T-helper 17 cell (primary cell): ENCODE data around the gene CFL2. TPM values are rescaled to one million over a fixed set of nuclear protein-coding genes. Genes with fewer than 3 reads are reported as not detected.
"Not testable (repeated sequence)": the region's sequence is repeated elsewhere in the genome, so short reads cannot be mapped to it uniquely, and the experiment has no call there.

Experiments
- ATAC-seq: fragments of 150-1000 bp; cut with Tn5 transposase; 2 replicates; pipeline ENCODE4 v1.10.0; 2021; ENCODE audit warnings: mild to moderate bottlenecking, moderate library complexity
- DNase-seq, 3 donors: peaks; one replicate each; pipeline versions ENCODE4 v3.0.0 to v3.0.0-alpha.2; 2020 to 2021
- H3K9me3 ChIP-seq: one replicate; pipeline ENCODE4 v1.7.0; 2013; ENCODE audit warnings: low read length, mild to moderate bottlenecking; ENCODE audit not compliant: control insufficient read depth, poor library complexity, severe bottlenecking
- H3K27ac Mint-ChIP-seq: one replicate; pipeline ENCODE4 v1.8.0; 2022; ENCODE audit warnings: mild to moderate bottlenecking, moderate library complexity, mixed read lengths
- H3K27me3 Mint-ChIP-seq: one replicate; pipeline ENCODE4 v1.8.0; 2022; ENCODE audit warnings: mixed read lengths
- H3K36me3 Mint-ChIP-seq: one replicate; pipeline ENCODE4 v1.8.0; 2022; ENCODE audit warnings: low read depth, mixed read lengths
- H3K4me1 Mint-ChIP-seq: one replicate; pipeline ENCODE4 v1.8.0; 2022; ENCODE audit warnings: mild to moderate bottlenecking, mixed read lengths
- H3K4me3 Mint-ChIP-seq: one replicate; pipeline ENCODE4 v1.8.0; 2022; ENCODE audit warnings: mild to moderate bottlenecking, moderate library complexity, mixed read lengths
- total RNA-seq, 4 donors: library from RNA in 2 of 4; stranded (reverse) in 2 of 4; gene quantifications; one replicate each; pipeline ENCODE4 v1.2.3 and lab custom pipeline; 2022 to 2026

The CFL2 gene
- total RNA-seq (10 to 100 TPM; 41.8 to 44.9 TPM), total RNA-seq (lab: John Stamatoyannopoulos, UW) (15.3 to 77.6 reads per million in 2 donors)

GRCh38 chr14:34714320-34715126 is at the start of gene CFL2:
CFL2 (minus strand) TSS chr14:34714593; CDS start chr14:34714540, 53 bp downstream.
- DNase-seq (peak; percentile 55 to 76 (median 71)), ATAC-seq (peak; percentile 91)
- no peaks in the 10 kb centered on the region for H3K27me3 Mint-ChIP-seq
- peaks cover 4% of the 10 kb centered on the region for H3K36me3 Mint-ChIP-seq
- H3K4me1 Mint-ChIP-seq, result peaks cover 13% of the 10 kb centered on the region
- peak within 1 kb of the TSS; percentile 95 for H3K27ac Mint-ChIP-seq
- no peaks in the 10 kb centered on the region for H3K9me3 ChIP-seq
- H3K4me3 Mint-ChIP-seq, result peak within 1 kb of the TSS; percentile 92

- no peak overlapping the region for H3K4me3 Mint-ChIP-seq
- no peaks in the 10 kb centered on the region for H3K27me3 Mint-ChIP-seq
- no peak for ATAC-seq
- DNase-seq, result no peak
- H3K4me1 Mint-ChIP-seq, result peaks cover 3% of the 10 kb centered on the region
- H3K36me3 Mint-ChIP-seq, result peaks cover 4% of the 10 kb centered on the region
- no peaks in the 10 kb centered on the region for H3K9me3 ChIP-seq
- no peak overlapping the region for H3K27ac Mint-ChIP-seq
These were observed 40.8 kb upstream of the CFL2 start for GRCh38 chr14:34755215-34755614.

GRCh38 chr14:34754687-34755086 is 40.3 kb upstream of the CFL2 start:
- Mint-ChIP-seq H3K4me3 (no peak overlapping the region), H3K27ac (no peak overlapping the region), H3K36me3 (peaks cover 4% of the 10 kb centered on the region), H3K27me3 (no peaks in the 10 kb centered on the region), H3K4me1 (peaks cover 3% of the 10 kb centered on the region)
- no peaks in the 10 kb centered on the region for H3K9me3 ChIP-seq
- no peak for ATAC-seq
- DNase-seq, result no peak

GRCh38 chr14:34750670-34751069 is 36.3 kb upstream of the CFL2 start:
- DNase-seq (no peak), ATAC-seq (no peak)
- Mint-ChIP-seq H3K4me1 (peaks cover 11% of the 10 kb centered on the region), H3K27ac (peak overlapping the region; percentile 34), H3K4me3 (no peak overlapping the region), H3K27me3 (no peaks in the 10 kb centered on the region), H3K36me3 (peaks cover 6% of the 10 kb centered on the region)
- H3K9me3 ChIP-seq, result no peaks in the 10 kb centered on the region

- no peaks in the 10 kb centered on the region for H3K27me3 Mint-ChIP-seq
- H3K9me3 ChIP-seq, result no peaks in the 10 kb centered on the region
- no peak overlapping the region for H3K4me3 Mint-ChIP-seq
- H3K27ac Mint-ChIP-seq, result peak overlapping the region; percentile 34
- ATAC-seq (no peak), DNase-seq (no peak)
- H3K36me3 Mint-ChIP-seq, result peaks cover 4% of the 10 kb centered on the region
- peaks cover 9% of the 10 kb centered on the region for H3K4me1 Mint-ChIP-seq
These were observed 35.8 kb upstream of the CFL2 start for GRCh38 chr14:34750233-34750632.

GRCh38 chr14:34749408-34749807 is 35.0 kb upstream of the CFL2 start:
- Mint-ChIP-seq H3K27ac (no peak overlapping the region), H3K4me1 (peaks cover 12% of the 10 kb centered on the region), H3K36me3 (peaks cover 3% of the 10 kb centered on the region), H3K4me3 (no peak overlapping the region), H3K27me3 (no peaks in the 10 kb centered on the region)
- H3K9me3 ChIP-seq, result no peaks in the 10 kb centered on the region
- ATAC-seq (no peak), DNase-seq (no peak)

GRCh38 chr14:34742270-34743115 is 28.1 kb upstream of the CFL2 start:
- peaks cover 53% of the 10 kb centered on the region for H3K4me1 Mint-ChIP-seq
- H3K4me3 Mint-ChIP-seq, result peak overlapping the region; percentile 75
- no peaks in the 10 kb centered on the region for H3K9me3 ChIP-seq
- H3K27me3 Mint-ChIP-seq, result no peaks in the 10 kb centered on the region
- no peak for DNase-seq
- H3K36me3 Mint-ChIP-seq, result peaks cover 2% of the 10 kb centered on the region
- H3K27ac Mint-ChIP-seq, result peak overlapping the region; percentile 86
- peak; percentile 65 for ATAC-seq

GRCh38 chr14:34741840-34742239 is 27.4 kb upstream of the CFL2 start:
- Mint-ChIP-seq H3K27me3 (no peaks in the 10 kb centered on the region), H3K36me3 (peaks cover 2% of the 10 kb centered on the region), H3K27ac (peak overlapping the region; percentile 86), H3K4me3 (peak overlapping the region; percentile 75), H3K4me1 (peaks cover 53% of the 10 kb centered on the region)
- DNase-seq (no peak), ATAC-seq (peak; percentile 88)
- H3K9me3 ChIP-seq, result no peaks in the 10 kb centered on the region

GRCh38 chr14:34740139-34740538 is 25.7 kb upstream of the CFL2 start:
- H3K27me3 Mint-ChIP-seq, DNase-seq, H3K4me3 Mint-ChIP-seq, H3K9me3 ChIP-seq, H3K36me3 Mint-ChIP-seq, ATAC-seq: not testable (repeated sequence)
- Mint-ChIP-seq H3K4me1 (peaks cover 46% of the 10 kb centered on the region), H3K27ac (peak overlapping the region; percentile 86)

- ATAC-seq, result not testable (repeated sequence)
These were observed 22.7 kb upstream of the CFL2 start for GRCh38 chr14:34737079-34737478.

GRCh38 chr14:34733245-34733644 is 18.9 kb upstream of the CFL2 start:
- Mint-ChIP-seq H3K4me1 (peaks cover 2% of the 10 kb centered on the region), H3K4me3 (no peak overlapping the region), H3K27me3 (peaks cover 9% of the 10 kb centered on the region), H3K27ac (no peak overlapping the region), H3K36me3 (no peaks in the 10 kb centered on the region)
- DNase-seq, result no peak
- no peak for ATAC-seq
- H3K9me3 ChIP-seq, result no peaks in the 10 kb centered on the region

More at GRCh38 chr14:34737079-34737478, 22.7 kb upstream of the CFL2 start:
- H3K4me1 Mint-ChIP-seq, result peaks cover 33% of the 10 kb centered on the region
- H3K36me3 Mint-ChIP-seq, H3K27ac Mint-ChIP-seq, DNase-seq, H3K9me3 ChIP-seq, H3K4me3 Mint-ChIP-seq, H3K27me3 Mint-ChIP-seq: not testable (repeated sequence)

- no peak for DNase-seq
- H3K9me3 ChIP-seq, result no peaks in the 10 kb centered on the region
- H3K36me3 Mint-ChIP-seq, result no peaks in the 10 kb centered on the region
- no peak overlapping the region for H3K27ac Mint-ChIP-seq
- ATAC-seq, result no peak
- H3K27me3 Mint-ChIP-seq, result peaks cover 9% of the 10 kb centered on the region
- H3K4me3 Mint-ChIP-seq, result no peak overlapping the region
- H3K4me1 Mint-ChIP-seq, result peaks cover 2% of the 10 kb centered on the region
These were observed 18.4 kb upstream of the CFL2 start for GRCh38 chr14:34732802-34733201.

GRCh38 chr14:34723867-34724266 is 9.5 kb upstream of the CFL2 start:
- peaks cover 7% of the 10 kb centered on the region for H3K4me1 Mint-ChIP-seq
- H3K36me3 Mint-ChIP-seq, result peaks cover 2% of the 10 kb centered on the region
- DNase-seq (no peak), ATAC-seq (no peak)
- no peaks in the 10 kb centered on the region for H3K9me3 ChIP-seq
- H3K27me3 Mint-ChIP-seq, result no peaks in the 10 kb centered on the region
- H3K4me3 Mint-ChIP-seq, result no peak overlapping the region
- no peak overlapping the region for H3K27ac Mint-ChIP-seq
